AG20443 (cell line): ENCODE results near the gene HDLBP.

Experiments used
- DNase-seq: peaks from one replicate; pipeline ENCODE4 v3.0.0; 2012; ENCODE audit warnings: low spot score, mixed read lengths

The HDLBP gene

GRCh38 chr2:241255542-241256167, 59.8 kb downstream of the HDLBP start:
- no peak for DNase-seq

- no peak for DNase-seq
Observed at GRCh38 chr2:241254904-241255351, 60.5 kb downstream of the HDLBP start.

GRCh38 chr2:241252778-241253475, 62.5 kb downstream of the HDLBP start:
- no peak for DNase-seq

GRCh38 chr2:241249654-241250053, 65.8 kb downstream of the HDLBP start:
- no peak for DNase-seq

- no peak for DNase-seq
Observed at GRCh38 chr2:241248897-241249296, 66.6 kb downstream of the HDLBP start.

- DNase-seq, result no peak
Observed at GRCh38 chr2:241248289-241248688, 67.2 kb downstream of the HDLBP start.

GRCh38 chr2:241244368-241244767, 71.1 kb downstream of the HDLBP start:
- DNase-seq, result no peak

- no peak for DNase-seq
Observed at GRCh38 chr2:241242306-241242705, 73.2 kb downstream of the HDLBP start.

GRCh38 chr2:241241669-241242068, 73.8 kb downstream of the HDLBP start:
- no peak for DNase-seq

- DNase-seq, result no peak
Observed at GRCh38 chr2:241240320-241241004, 75.0 kb downstream of the HDLBP start.

GRCh38 chr2:241239552-241240202, 75.8 kb downstream of the HDLBP start:
- DNase-seq, result no peak

- DNase-seq, result no peak
Observed at GRCh38 chr2:241238693-241239198, 76.7 kb downstream of the HDLBP start.

GRCh38 chr2:241237949-241238371, 77.5 kb downstream of the HDLBP start:
- no peak for DNase-seq

- DNase-seq, result no peak
Observed at GRCh38 chr2:241237047-241237446, 78.4 kb downstream of the HDLBP start.

GRCh38 chr2:241235859-241236593, 79.4 kb downstream of the HDLBP start:
- no peak for DNase-seq

GRCh38 chr2:241234962-241235740, 80.3 kb downstream of the HDLBP start:
- no peak for DNase-seq

GRCh38 chr2:241234066-241234790, 81.2 kb downstream of the HDLBP start:
- DNase-seq, result no peak

GRCh38 chr2:241232736-241233575, 82.5 kb downstream of the HDLBP start:
- DNase-seq, result no peak

GRCh38 chr2:241230435-241230834, 85.0 kb downstream of the HDLBP start:
- DNase-seq, result no peak
